H1 (cell line): ENCODE measurements around the gene FOXO1. TPM values are rescaled to one million over a fixed set of nuclear protein-coding genes. Genes with fewer than 3 reads are reported as not detected.
"Not testable (repeated sequence)": the region's sequence is repeated elsewhere in the genome, so short reads cannot be mapped to it uniquely, and the experiment has no call there.

ENCODE experiments used
- CTCF ChIA-PET: fragments of 300-600 bp; sonication (Branson Sonifier 250); formaldehyde crosslinking; loops from one replicate; lab custom pipeline; 2021; ENCODE audit not compliant: partially characterized antibody; lab: Charles Lee
- POLR2A ChIA-PET: fragments of 300-600 bp; sonication (Branson Sonifier 250); formaldehyde crosslinking; loops from one replicate; lab custom pipeline; 2021; ENCODE audit warnings: inconsistent platforms; ENCODE audit not compliant: partially characterized antibody; lab: Charles Lee
- DNase-seq, 2 experiments: peaks; one replicate each; pipeline versions ENCODE4 v3.0.0 to v3.0.0-alpha.2; 2010 to 2022; ENCODE audit warnings: low spot score in 2 of 2, low read depth in 1 of 2, mixed read lengths in 1 of 2
- FAIRE-seq: peaks from 2 replicates; lab custom pipeline; 2011; peaks lifted over from hg19 to GRCh38; lab: Jason Lieb, UNC
- H2AFZ ChIP-seq: 2 replicates; pipeline ENCODE4 v1.8.1; 2012; ENCODE audit warnings: low read length, inconsistent platforms
- H2AK5ac ChIP-seq: 2 replicates; pipeline ENCODE4 v1.6.1; 2013; ENCODE audit warnings: low read depth, low read length
- H2BK120ac ChIP-seq: replicated peaks from 2 replicates; pipeline ENCODE3; 2013; ENCODE audit warnings: low read depth, low read length, inconsistent platforms
- H2BK12ac ChIP-seq: 2 replicates; pipeline ENCODE4 v1.6.1; 2013; ENCODE audit warnings: low read depth, low read length
- H2BK15ac ChIP-seq: 2 replicates; pipeline ENCODE4 v1.6.1; 2013; ENCODE audit warnings: low read length
- H2BK20ac ChIP-seq: 2 replicates; pipeline ENCODE4 v1.6.1; 2013; ENCODE audit warnings: low read length
- H2BK5ac ChIP-seq: 2 replicates; pipeline ENCODE4 v1.6.1; 2013; ENCODE audit warnings: low read depth, low read length
- H3K14ac ChIP-seq: 2 replicates; pipeline ENCODE4 v1.6.1; 2013; ENCODE audit warnings: inconsistent platforms; ENCODE audit not compliant: insufficient read length
- H3K18ac ChIP-seq: 2 replicates; pipeline ENCODE4 v1.6.1; 2013; ENCODE audit warnings: low read length; ENCODE audit errors: extremely low read depth
- H3K23ac ChIP-seq: 2 replicates; pipeline ENCODE4 v1.6.1; 2013; ENCODE audit warnings: inconsistent platforms; ENCODE audit not compliant: insufficient read length
- H3K23me2 ChIP-seq: 2 replicates; pipeline ENCODE4 v1.6.1; 2013; ENCODE audit warnings: low read depth, low read length
- H3K27ac ChIP-seq: 2 replicates; pipeline ENCODE4 v1.6.1; 2011; ENCODE audit warnings: low read depth, low read length, inconsistent platforms
- H3K27me3 ChIP-seq, 4 experiments: replicated peaks in 1 of 4; 1 replicate in 1 of 4; 2 replicates in 3 of 4; pipeline versions ENCODE4 v1.6.1 to v1.8.1; 2011 to 2013; ENCODE audit warnings: low read length in 3 of 4, mild to moderate bottlenecking in 3 of 4, inconsistent platforms in 2 of 4, mixed read lengths in 2 of 4, moderate library complexity in 1 of 4; ENCODE audit not compliant: control insufficient read depth in 3 of 4, insufficient read depth in 3 of 4; ENCODE audit errors: extremely low read depth in 1 of 4
- H3K36me3 ChIP-seq, 4 experiments: 2 replicates each; pipeline versions ENCODE4 v1.6.1 to v1.8.1; 2011 to 2013; ENCODE audit warnings: mild to moderate bottlenecking in 4 of 4, low read length in 3 of 4, moderate library complexity in 2 of 4, control low read depth in 1 of 4, inconsistent platforms in 1 of 4; ENCODE audit not compliant: insufficient read depth in 4 of 4, control insufficient read depth in 2 of 4
- H3K4ac ChIP-seq: replicated peaks from 2 replicates; pipeline ENCODE3; 2013; ENCODE audit warnings: low read length, low read depth, mixed read lengths, inconsistent platforms; ENCODE audit not compliant: insufficient read length
- H3K4me1 ChIP-seq, 4 experiments: replicated peaks in 1 of 4; 1 replicate in 1 of 4; 2 replicates in 3 of 4; pipeline versions ENCODE4 v1.6.1 to v1.8.1; 2011 to 2013; ENCODE audit warnings: low read length in 3 of 4, inconsistent platforms in 2 of 4, mixed read lengths in 1 of 4; ENCODE audit not compliant: insufficient read depth in 4 of 4, control insufficient read depth in 3 of 4
- H3K4me2 ChIP-seq, 2 experiments: 2 replicates each; pipeline versions ENCODE4 v1.6.1 to v1.8.1; 2011 to 2013; ENCODE audit warnings: low read depth in 2 of 2, low read length in 2 of 2, control low read depth in 1 of 2, inconsistent platforms in 1 of 2, mild to moderate bottlenecking in 1 of 2; ENCODE audit not compliant: insufficient read depth in 1 of 2
- H3K4me3 ChIP-seq, 4 experiments: fragments of 200-600, 300-600 bp in 1 of 4; sonication (generic), shearing (Covaris generic), sonication (Bioruptor Twin) in 1 of 4; 2 replicates each; pipeline versions ENCODE4 v1.5.1 to v1.8.1; 2011 to 2016; ENCODE audit warnings: low read length in 4 of 4, low read depth in 3 of 4, control low read depth in 2 of 4, inconsistent platforms in 2 of 4, mild to moderate bottlenecking in 2 of 4, mixed read lengths in 1 of 4, moderate library complexity in 1 of 4; ENCODE audit not compliant: insufficient read depth in 2 of 4; ENCODE audit errors: extremely low read depth in 1 of 4
- H3K56ac ChIP-seq: replicated peaks from 2 replicates; pipeline ENCODE3; 2013; ENCODE audit warnings: low read depth, mild to moderate bottlenecking, mixed read lengths, low read length, inconsistent platforms; ENCODE audit not compliant: insufficient read length
- H3K79me1 ChIP-seq: 2 replicates; pipeline ENCODE4 v1.6.1; 2013; ENCODE audit warnings: low read depth, low read length, control low read depth
- H3K79me2 ChIP-seq, 2 experiments: 2 replicates each; pipeline versions ENCODE4 v1.6.1 to v1.8.1; 2012 to 2013; ENCODE audit warnings: low read length in 2 of 2, mild to moderate bottlenecking in 2 of 2, inconsistent platforms in 1 of 2; ENCODE audit not compliant: insufficient read depth in 2 of 2, control insufficient read depth in 1 of 2
- H3K9ac ChIP-seq, 4 experiments: replicated peaks in 1 of 4; 1 replicate in 1 of 4; 2 replicates in 3 of 4; pipeline versions ENCODE4 v1.6.1 to v1.8.1; 2011 to 2013; ENCODE audit warnings: low read depth in 3 of 4, low read length in 3 of 4, control low read depth in 2 of 4, mild to moderate bottlenecking in 2 of 4, moderate library complexity in 2 of 4, inconsistent platforms in 1 of 4; ENCODE audit errors: extremely low read depth in 1 of 4
- H3K9me3 ChIP-seq, 2 experiments: 2 replicates each; pipeline versions ENCODE4 v1.6.1 to v1.8.1; 2012 to 2013; ENCODE audit warnings: mild to moderate bottlenecking in 2 of 2, moderate library complexity in 2 of 2, control low read depth in 1 of 2, inconsistent platforms in 1 of 2, low read depth in 1 of 2, low read length in 1 of 2, mixed read lengths in 1 of 2; ENCODE audit not compliant: insufficient read depth in 2 of 2
- H4K20me1 ChIP-seq, 2 experiments: replicated peaks in 1 of 2; 2 replicates each; pipeline versions ENCODE3 to v1.8.1; 2011 to 2013; ENCODE audit warnings: inconsistent platforms in 2 of 2, low read length in 2 of 2, mild to moderate bottlenecking in 1 of 2; ENCODE audit not compliant: insufficient read depth in 2 of 2, control insufficient read depth in 1 of 2
- H4K5ac ChIP-seq: 2 replicates; pipeline ENCODE4 v1.6.1; 2013; ENCODE audit warnings: low read length, low read depth, mixed read lengths, inconsistent platforms; ENCODE audit not compliant: insufficient read length
- H4K8ac ChIP-seq: 2 replicates; pipeline ENCODE4 v1.8.0; 2013; ENCODE audit warnings: mild to moderate bottlenecking, moderate library complexity, low read length, inconsistent platforms; ENCODE audit not compliant: insufficient read depth; ENCODE audit errors: extremely low read depth
- H4K91ac ChIP-seq: replicated peaks from 2 replicates; pipeline ENCODE3; 2013; ENCODE audit warnings: low read length, mixed read lengths, inconsistent platforms; ENCODE audit not compliant: insufficient read length
- ASH2L ChIP-seq: fragments of 200-600, 300-600 bp; sonication (generic); IDR thresholded peaks from one replicate; pipeline ENCODE4 v1.7.1; 2017; ENCODE audit warnings: low read length
- CTBP2 ChIP-seq: IDR thresholded peaks from 2 replicates; pipeline ENCODE4 v1.7.0; 2011; ENCODE audit warnings: borderline replicate concordance, mild to moderate bottlenecking, moderate library complexity, mixed read lengths, low read length; ENCODE audit not compliant: insufficient read depth, insufficient read length
- EP300 ChIP-seq, 2 experiments: IDR thresholded peaks; 1 replicate in 1 of 2; 2 replicates in 1 of 2; pipeline ENCODE4 v1.6.1; 2011 to 2012; ENCODE audit warnings: low read depth in 2 of 2, low read length in 2 of 2, mild to moderate bottlenecking in 2 of 2, borderline replicate concordance in 1 of 2, inconsistent platforms in 1 of 2, moderate library complexity in 1 of 2
- WGBS, 2 experiments: shearing (Covaris generic) in 1 of 2; methylation state at CpG; one replicate each; pipeline versions ENCODE4 v1.1.6 to v1.1.7; 2013 to 2015; ENCODE audit warnings: low lambda C conversion rate in 2 of 2, mixed read lengths in 2 of 2, inconsistent platforms in 1 of 2, low coverage in 1 of 2, missing lambda C conversion rate in 1 of 2; ENCODE audit not compliant: insufficient replicate concordance in 2 of 2, insufficient coverage in 1 of 2, insufficient read length in 1 of 2; ENCODE audit errors: extremely low coverage in 1 of 2, missing lambda C conversion rate in 1 of 2; 5-methylcytosine and 5-hydroxymethylcytosine counted together
- polyA plus RNA-seq, 7 experiments: library from polyadenylated mRNA; depleted of rRNA in 3 of 7; stranded (reverse) in 5 of 7; unstranded in 2 of 7; fragments of >200 nt in 5 of 7; fragments of 200-250 nt in 2 of 7; gene quantifications; 1 replicate in 5 of 7; 2 replicates in 1 of 7; 4 replicates in 1 of 7; pipeline versions ENCODE4 v1.2.1 to v1.2.3, GENCODE V29; 2011 to 2013; ENCODE audit warnings: missing spikeins in 2 of 7, mixed read lengths in 2 of 7
- total RNA-seq: library from RNA; stranded (reverse); fragmentation: NEBNext Ultra II Directional; extraction: Animal tissue kit (Norgen Biotek cat#: 25700); gene quantifications from 2 replicates; pipeline ENCODE4 v1.2.1, GENCODE V29; 2021

Gene FOXO1
- total and polyA plus RNA-seq, 2 of the 8 experiments (the other 6 are each of a cell fraction or from before 2014, with no cell fraction given): 35.3 to 56.9 TPM

DNA sequence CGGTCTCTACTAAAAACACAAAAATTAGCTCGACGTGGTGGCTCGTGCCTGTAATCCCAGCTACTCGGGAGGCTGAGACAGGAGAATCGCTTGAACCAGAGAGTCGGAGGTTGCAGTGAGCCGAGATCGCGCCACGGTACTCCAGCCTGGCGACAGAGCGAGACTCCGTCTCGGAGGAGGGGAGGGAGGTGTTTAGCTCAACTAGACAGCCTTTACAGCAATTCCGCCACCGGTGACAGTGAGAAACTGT is 2.4 kb downstream of the FOXO1 start:
- not testable (repeated sequence) for H3K36me3 ChIP-seq, FAIRE-seq, H3K18ac ChIP-seq, H3K23ac ChIP-seq, H3K79me1 ChIP-seq, H2AK5ac ChIP-seq, H2BK20ac ChIP-seq, H4K5ac ChIP-seq, H3K4ac ChIP-seq, H2BK120ac ChIP-seq, DNase-seq, H3K27ac ChIP-seq, H2AFZ ChIP-seq, H4K91ac ChIP-seq, H3K9me3 ChIP-seq, H2BK15ac ChIP-seq, H3K14ac ChIP-seq, H3K27me3 ChIP-seq, H2BK5ac ChIP-seq
- 0 out of 2 replicates have a peak overlapping the region, but pooled peaks have one; percentile 7 for H2BK12ac ChIP-seq
- WGBS, 2 experiments: 3% methylated on average over 17 of the region's 17 CpGs; no CpG with 5 or more reads in 1 of the 2 experiments
- TF ChIP-seq ASH2L (peak; percentile 46), EP300 (IDR thresholded peaks at IDR 0.05; ENCODE audit: borderline replicate concordance in 1 of 2, low read depth in 2 of 2, low read length in 2 of 2) (peak in 1 of 2 experiments; percentile 40; a peak in 1 of 3 replicates), CTBP2 (peak; percentile 16)
- peak overlapping the region in 2 of 4 experiments; percentile 62 to 63; a peak in 3 of 7 replicates for H3K9ac ChIP-seq
- peaks cover 10% of the 10 kb centered on the region for H3K23me2 ChIP-seq
- H3K79me2 ChIP-seq: peaks cover 26 to 79% of the 10 kb centered on the region in 2 experiments
- H4K8ac ChIP-seq: peak overlapping the region; percentile 53; the same call in 1 of the 2 replicates
- H4K20me1 ChIP-seq: peaks cover 6 to 11% of the 10 kb centered on the region in 2 experiments
- H3K4me1 ChIP-seq: peaks cover 7 to 19% (median 14%) of the 10 kb centered on the region in 4 experiments; a peak in 6 of 7 replicates
- CTCF ChIA-PET: interaction anchor here (0.6 to 2.3 kb wide), 4 partner anchors 17 to 473 kb away, joined by 3 to 8 read pairs (median 3); no protein-coding TSS in a partner anchor
- peak overlapping the region; percentile 81 to 90 for H3K4me2 ChIP-seq
- H3K4me3 ChIP-seq: peak overlapping the region; percentile 84 to 98 (median 88)
- peak overlapping the region; percentile 39 for H3K56ac ChIP-seq
- POLR2A ChIA-PET: interaction anchor here (0.8 to 1.8 kb wide), 9 partner anchors 9 to 26 kb away, joined by 3 to 6 read pairs (median 4); no protein-coding TSS in a partner anchor
